Tibial nerve (tissue), 4 donors: Measurements from ENCODE around the gene SMCO2. TPM values are rescaled to one million over a fixed set of nuclear protein-coding genes. Genes with fewer than 3 reads are reported as not detected.

Experiments used
- DNase-seq, 2 donors: peaks; one replicate each; pipeline ENCODE4 v3.0.0-alpha.2; 2019; ENCODE audit warnings: low spot score in 2 of 2
- H3K27ac ChIP-seq, 4 donors: fragments of 200-600 bp; sonication (generic) in 3 of 4; one replicate each; pipeline ENCODE4 v1.5.1; 2017 to 2019; ENCODE audit warnings: mild to moderate bottlenecking in 1 of 4
- H3K27me3 ChIP-seq, 2 donors: fragments of 200-600 bp; sonication (generic) in 1 of 2; one replicate each; pipeline versions ENCODE4 v1.5.1 to v1.6.0; 2017 to 2019
- H3K36me3 ChIP-seq, 3 donors: fragments of 200-600 bp; sonication (generic); one replicate each; pipeline ENCODE4 v1.5.1; 2018 to 2019
- H3K4me1 ChIP-seq, 4 donors: fragments of 200-600 bp; sonication (generic) in 3 of 4; one replicate each; pipeline ENCODE4 v1.5.1; 2017 to 2019
- H3K4me3 ChIP-seq, 4 donors: fragments of 200-600 bp; sonication (generic) in 3 of 4; one replicate each; pipeline ENCODE4 v1.5.1; 2017 to 2019; ENCODE audit warnings: mild to moderate bottlenecking in 1 of 4, moderate library complexity in 1 of 4
- H3K9me3 ChIP-seq, 4 donors: fragments of 200-600 bp; sonication (generic) in 3 of 4; one replicate each; pipeline ENCODE4 v1.5.1; 2017 to 2019
- CTCF ChIP-seq, 5 experiments: fragments of 200-600 bp in 3 of 5; fragments of 450-650 bp in 2 of 5; sonication (generic) in 3 of 5; IDR thresholded peaks; one replicate each; pipeline ENCODE4 v1.5.1; 2016 to 2019; ENCODE audit warnings: antibody characterized with exemption in 5 of 5, mild to moderate bottlenecking in 3 of 5, moderate library complexity in 2 of 5
- EP300 ChIP-seq, 2 donors: sonication (generic); formaldehyde crosslinking; IDR thresholded peaks; one replicate each; pipeline ENCODE4 v1.6.1; 2017; ENCODE audit warnings: antibody characterized with exemption in 2 of 2, mild to moderate bottlenecking in 1 of 2
- POLR2A ChIP-seq, 2 donors: fragments of 450-650 bp; IDR thresholded peaks; one replicate each; pipeline ENCODE4 v1.6.1; 2017; ENCODE audit warnings: antibody characterized with exemption in 2 of 2, mild to moderate bottlenecking in 2 of 2, moderate library complexity in 2 of 2
- WGBS, 2 donors: methylation state at CpG; one replicate each; pipeline ENCODE4 v1.1.5; 2018; 5-methylcytosine and 5-hydroxymethylcytosine counted together
- total RNA-seq, 4 donors: library from RNA; depleted of rRNA; stranded (reverse); fragments of >200 nt; gene quantifications; one replicate each; pipeline ENCODE4 v1.1.0, GENCODE V29; 2016

Gene SMCO2
- total RNA-seq, 4 donors from 2014 or later = not detected

GRCh38 chr12:27429606-27430005 lies 16.9 kb upstream of the SMCO2 start:
- DNase-seq = no peak
- Histone ChIP-seq H3K4me3 (no peak overlapping the region), H3K36me3 (no peaks in the 10 kb centered on the region), H3K27me3 (no peaks in the 10 kb centered on the region), H3K9me3 (no peaks in the 10 kb centered on the region), H3K27ac (no peak overlapping the region), H3K4me1 (no peaks in the 10 kb centered on the region)
- TF ChIP-seq CTCF (IDR thresholded peaks at IDR 0.05) (no peak), POLR2A (IDR thresholded peaks at IDR 0.05) (no peak), EP300 (IDR thresholded peaks at IDR 0.05) (no peak)
- WGBS, 2 donors = 90% methylated on average over 2 of the region's 2 CpGs

GRCh38 chr12:27431185-27431584 lies 15.4 kb upstream of the SMCO2 start:
- WGBS, 2 donors = 83% methylated on average over 4 of the region's 4 CpGs
- no peaks in the 10 kb centered on the region for H3K36me3 ChIP-seq
- no peak overlapping the region for H3K4me3 ChIP-seq
- H3K27me3 ChIP-seq = no peaks in the 10 kb centered on the region
- H3K9me3 ChIP-seq = no peaks in the 10 kb centered on the region
- DNase-seq = no peak
- H3K27ac ChIP-seq = no peak overlapping the region
- no peaks in the 10 kb centered on the region for H3K4me1 ChIP-seq
- TF ChIP-seq POLR2A (IDR thresholded peaks at IDR 0.05) = no peak
- no peak for TF ChIP-seq EP300 (IDR thresholded peaks at IDR 0.05)
- TF ChIP-seq CTCF (IDR thresholded peaks at IDR 0.05) = no peak

- Histone ChIP-seq H3K27me3 (no peaks in the 10 kb centered on the region), H3K27ac (no peak overlapping the region), H3K9me3 (peaks cover 0 to 5% (median 0%) of the 10 kb centered on the region in 4 donors), H3K4me3 (no peak overlapping the region), H3K4me1 (no peaks in the 10 kb centered on the region), H3K36me3 (no peaks in the 10 kb centered on the region)
- no peak for DNase-seq
- 42 to 54% methylated on average over 5 to 6 of the region's 6 CpGs for WGBS, 2 donors
- peak; percentile 18 to 83 (median 58) for TF ChIP-seq CTCF (IDR thresholded peaks at IDR 0.05)
- no peak for TF ChIP-seq POLR2A (IDR thresholded peaks at IDR 0.05)
- TF ChIP-seq EP300 (IDR thresholded peaks at IDR 0.05) = no peak
These were observed 11.6 kb upstream of the SMCO2 start for GRCh38 chr12:27434673-27435565.

- Histone ChIP-seq H3K4me1 (no peaks in the 10 kb centered on the region), H3K27me3 (no peaks in the 10 kb centered on the region), H3K36me3 (no peaks in the 10 kb centered on the region), H3K4me3 (no peak overlapping the region), H3K27ac (no peak overlapping the region), H3K9me3 (peaks cover 0 to 5% (median 0%) of the 10 kb centered on the region in 4 donors)
- TF ChIP-seq CTCF (IDR thresholded peaks at IDR 0.05) (no peak), POLR2A (IDR thresholded peaks at IDR 0.05) (no peak), EP300 (IDR thresholded peaks at IDR 0.05) (no peak)
- DNase-seq = no peak
These were observed 10.5 kb upstream of the SMCO2 start for GRCh38 chr12:27436029-27436428.

- WGBS, 2 donors = 98 to 100% methylated on average over 1 of the region's 1 CpG
- Histone ChIP-seq H3K27me3 (no peaks in the 10 kb centered on the region), H3K4me3 (no peak overlapping the region), H3K36me3 (no peaks in the 10 kb centered on the region), H3K4me1 (no peaks in the 10 kb centered on the region), H3K9me3 (peaks cover 0 to 5% (median 0%) of the 10 kb centered on the region in 4 donors), H3K27ac (no peak overlapping the region)
- DNase-seq = no peak
- TF ChIP-seq POLR2A (IDR thresholded peaks at IDR 0.05) (no peak), CTCF (IDR thresholded peaks at IDR 0.05) (no peak), EP300 (IDR thresholded peaks at IDR 0.05) (no peak)
These were observed 9.8 kb upstream of the SMCO2 start for GRCh38 chr12:27436768-27437167.
